ENCODE measurements around the gene ACTRT2.

GRCh38 chr1:3018051-3018471, 3.2 kb upstream of the ACTRT2 start:
- TF ChIP-seq EZH2phosphoT487 (IDR thresholded peaks at IDR 0.05; ENCODE audit: insufficient read depth, low read depth): no peak
- TF ChIP-seq EZH2 (IDR thresholded peaks at IDR 0.05; ENCODE audit: insufficient read depth, poor library complexity, severe bottlenecking): no peak
